ENCODE results near the gene CARS1.

CARS1 gene

GRCh38 chr11:3060436-3061025, 3.3 kb upstream of the CARS1 start:
- no peak for DNase-seq (ENCODE audit: low read depth)

DNA sequence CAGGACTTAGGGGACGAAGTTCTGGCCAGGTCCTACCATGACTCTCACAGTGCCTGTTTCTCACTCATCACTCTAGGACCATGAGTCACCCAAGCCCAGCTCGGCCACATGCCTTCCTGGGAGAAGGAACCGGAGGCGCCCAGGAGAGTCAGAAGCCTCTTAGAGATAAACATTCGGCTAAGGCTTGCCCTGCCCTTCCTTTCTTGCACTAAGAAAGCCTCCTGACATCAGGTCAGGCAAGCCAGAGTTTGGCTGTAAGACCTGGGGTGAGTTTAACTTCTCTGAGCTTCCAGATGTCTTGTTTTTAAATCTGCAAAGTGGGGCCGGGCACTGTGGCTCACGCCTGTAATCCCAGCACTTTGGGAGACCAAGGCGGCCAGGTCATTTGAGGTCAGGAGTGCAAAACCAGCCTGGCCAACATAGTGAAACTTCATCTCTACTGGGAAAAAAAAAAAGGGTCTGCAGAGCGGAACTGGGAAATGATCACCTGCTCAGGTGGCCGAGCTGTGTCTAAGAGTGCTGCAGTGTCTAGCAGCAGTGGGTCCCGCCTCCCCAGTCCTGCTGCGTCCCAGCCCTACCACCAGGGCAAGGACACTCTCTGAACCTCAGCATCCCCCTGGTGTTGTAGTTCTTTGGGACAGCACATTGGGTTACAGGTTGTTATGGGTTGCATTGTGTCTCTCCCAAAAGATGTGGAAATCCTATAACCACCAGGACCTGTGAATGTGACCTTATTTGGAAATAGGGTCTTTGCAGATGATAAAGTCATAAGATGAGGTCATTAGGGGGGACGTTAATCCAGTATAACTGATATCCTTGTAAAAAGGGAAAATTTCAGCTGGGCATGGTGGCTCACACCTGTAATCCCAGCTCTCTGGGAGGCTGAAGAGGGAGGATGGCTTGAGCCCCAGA, 1.8 kb upstream of the CARS1 start:
- DNase-seq (ENCODE audit: low read depth): no peak

- peak; percentile 5 for DNase-seq (ENCODE audit: low read depth)
Observed at GRCh38 chr11:3056296-3057068, 741 bp downstream of the CARS1 start.

DNA sequence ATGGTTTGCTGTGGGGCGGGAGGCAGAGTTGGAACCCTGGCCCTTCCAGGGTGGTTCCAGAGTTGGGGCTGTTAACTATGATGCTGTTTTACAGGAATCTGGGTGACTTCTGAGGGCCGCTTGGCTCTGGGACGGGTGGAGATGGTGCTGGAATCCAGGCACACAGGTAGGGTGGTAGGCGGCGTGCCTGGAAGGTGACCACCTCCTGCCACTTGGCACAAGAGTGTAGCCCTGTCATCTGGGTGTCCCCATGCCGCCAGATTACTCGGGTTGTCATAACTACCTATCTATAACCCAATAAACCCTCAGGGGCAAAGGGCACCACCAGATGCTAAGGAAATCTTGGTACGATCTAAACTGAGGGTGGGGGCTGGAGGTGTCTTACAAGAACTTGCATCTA, 1.3 kb downstream of the CARS1 start:
- no peak for DNase-seq (ENCODE audit: low read depth)

GRCh38 chr11:3052567-3052966, 4.7 kb downstream of the CARS1 start:
- no peak for DNase-seq (ENCODE audit: low read depth)

DNA sequence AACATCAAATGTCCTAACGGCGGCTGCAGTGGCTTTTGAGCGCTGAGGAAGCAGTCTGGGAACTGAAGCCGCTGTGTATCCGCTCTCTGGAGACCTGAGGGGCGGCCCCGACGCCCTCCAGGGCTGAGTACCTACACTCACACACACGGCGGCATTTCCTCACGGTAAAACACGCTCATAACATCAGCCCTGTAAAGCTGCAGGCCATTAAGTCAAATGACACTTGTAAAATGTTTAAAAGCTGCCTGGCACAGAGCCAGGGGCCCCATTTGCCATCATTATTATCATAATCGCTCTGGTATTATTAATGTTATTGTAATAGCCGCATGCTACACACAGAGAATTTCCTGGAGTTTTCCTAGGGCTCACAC, 5.1 kb downstream of the CARS1 start:
- no peak for DNase-seq (ENCODE audit: low read depth)

DNA sequence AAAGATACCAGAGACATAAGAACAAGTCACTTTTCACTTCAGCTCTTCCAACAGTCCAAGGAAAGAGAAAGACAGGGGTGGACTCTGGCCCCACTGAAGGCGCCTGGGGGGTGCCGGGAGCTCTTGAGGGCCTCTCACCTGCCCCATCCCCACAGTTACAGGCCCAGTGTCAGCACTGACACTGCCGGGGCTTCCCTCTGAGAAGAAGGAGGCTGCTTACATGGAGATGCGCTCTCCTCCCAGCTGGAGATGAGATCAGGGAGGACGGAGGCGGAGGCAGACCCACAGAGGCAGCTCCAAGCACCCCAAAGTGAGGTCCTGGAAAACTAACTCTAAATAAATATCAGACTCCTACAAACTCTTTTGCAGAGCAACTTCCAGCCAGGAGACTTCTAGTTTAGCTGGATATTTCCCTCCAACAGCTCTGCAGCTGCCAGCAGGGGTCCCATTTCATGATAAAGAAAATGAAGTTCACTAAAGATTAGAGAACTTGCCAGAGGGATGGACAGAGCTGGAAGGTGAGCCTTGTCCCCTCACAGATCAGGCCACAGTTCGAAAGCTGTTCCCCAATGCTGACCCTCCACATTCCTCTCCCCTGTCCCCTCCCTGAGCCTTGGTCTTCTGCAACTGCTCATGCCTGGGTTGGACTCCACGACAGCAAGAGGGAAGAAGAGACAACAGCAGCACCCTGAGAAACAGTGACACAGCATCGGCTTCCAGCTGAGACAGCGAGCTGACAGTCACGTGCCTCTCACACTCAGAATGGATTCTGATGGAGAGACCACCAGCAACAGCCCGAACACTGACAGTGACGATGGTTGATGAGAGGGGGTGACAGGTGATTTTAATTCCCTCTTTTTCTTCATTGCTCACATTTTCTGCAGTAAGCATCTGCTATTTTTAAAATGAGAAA, 5.8 kb downstream of the CARS1 start:
- DNase-seq (ENCODE audit: low read depth): no peak

- DNase-seq (ENCODE audit: low read depth): no peak
Observed at GRCh38 chr11:3050386-3051195, 6.6 kb downstream of the CARS1 start.

DNA sequence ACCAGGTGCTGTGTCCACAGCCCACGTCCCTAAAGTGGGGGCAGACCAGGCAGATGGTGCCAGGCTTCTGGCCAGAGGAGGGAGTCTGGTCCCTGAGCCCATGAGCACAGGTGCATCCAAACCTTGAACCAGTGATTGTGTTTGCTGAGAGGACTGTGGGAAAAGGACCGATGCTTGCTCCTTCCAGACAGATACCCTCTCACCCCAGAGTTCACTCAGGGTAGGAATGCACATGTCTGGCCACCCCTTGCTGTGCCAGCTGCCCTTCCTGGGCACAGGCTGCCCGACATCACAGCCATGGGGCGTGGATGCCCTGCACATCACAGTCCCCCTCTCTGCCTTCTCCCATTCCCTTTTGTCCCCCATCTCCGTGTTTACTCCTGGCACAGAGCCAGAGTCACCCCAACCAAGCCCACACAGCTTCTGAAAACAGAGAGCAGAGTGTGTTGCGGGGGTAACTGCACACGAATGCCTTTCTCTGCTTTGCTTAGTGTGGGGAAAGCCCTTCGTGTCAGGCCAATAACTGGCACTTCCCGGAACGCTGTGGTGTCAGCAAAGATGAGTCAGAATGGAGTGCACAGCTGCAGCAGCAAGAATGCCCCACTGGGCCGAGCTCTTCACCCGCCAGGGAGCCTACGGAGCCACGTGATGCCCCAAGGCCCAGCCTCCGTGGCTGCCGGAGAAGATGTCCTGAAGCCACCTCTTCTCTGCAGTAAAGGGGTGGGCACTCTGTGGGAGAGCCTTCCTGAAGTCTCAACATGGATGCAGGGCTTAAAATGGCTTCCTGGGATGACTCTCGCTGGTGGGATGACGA, 7.6 kb downstream of the CARS1 start:
- DNase-seq (ENCODE audit: low read depth): peak; percentile 57

DNA sequence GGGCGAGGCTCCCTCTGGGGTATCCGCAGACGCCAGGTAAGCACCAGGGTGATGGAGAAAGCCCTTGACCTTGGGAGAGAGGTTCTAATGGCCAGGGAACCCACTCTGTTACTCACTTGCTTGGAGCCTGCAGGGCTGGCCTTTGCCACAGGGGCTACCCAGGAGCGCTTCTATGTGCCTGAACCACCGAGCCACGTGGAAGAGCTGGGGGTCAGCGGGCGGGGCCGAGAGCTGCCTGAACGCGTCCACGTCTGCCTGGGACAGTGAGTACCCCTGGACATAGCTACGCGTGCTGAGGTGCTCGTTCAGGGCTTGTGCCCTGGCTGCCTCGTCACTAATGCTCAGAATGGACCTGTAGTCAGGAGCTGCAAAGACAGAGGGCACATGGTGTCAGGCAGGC, 9.6 kb downstream of the CARS1 start:
- no peak for DNase-seq (ENCODE audit: low read depth)

DNA sequence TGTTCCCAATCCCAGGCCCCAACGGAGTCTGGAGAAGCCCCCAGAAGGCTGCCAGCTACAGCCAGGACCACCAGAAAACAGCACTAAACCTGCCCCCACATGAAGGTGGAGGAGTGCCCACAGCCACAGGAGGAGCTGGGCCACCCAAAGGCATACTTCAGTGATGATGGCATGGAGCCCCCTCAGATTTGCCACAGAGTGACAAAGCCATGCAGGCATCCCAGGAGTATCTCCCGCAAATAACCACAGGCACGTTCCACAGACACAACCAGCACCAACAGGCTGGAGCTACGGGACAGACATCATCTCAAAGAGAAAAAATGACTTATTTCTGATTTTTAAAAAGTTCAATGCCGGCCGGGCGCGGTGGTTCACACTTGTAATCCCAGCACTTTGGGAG, 10.6 kb downstream of the CARS1 start:
- no peak for DNase-seq (ENCODE audit: low read depth)

GRCh38 chr11:3046190-3046589, 11.0 kb downstream of the CARS1 start:
- DNase-seq (ENCODE audit: low read depth): no peak

- no peak for DNase-seq (ENCODE audit: low read depth)
Observed at GRCh38 chr11:3044915-3045314, 12.3 kb downstream of the CARS1 start.

DNA sequence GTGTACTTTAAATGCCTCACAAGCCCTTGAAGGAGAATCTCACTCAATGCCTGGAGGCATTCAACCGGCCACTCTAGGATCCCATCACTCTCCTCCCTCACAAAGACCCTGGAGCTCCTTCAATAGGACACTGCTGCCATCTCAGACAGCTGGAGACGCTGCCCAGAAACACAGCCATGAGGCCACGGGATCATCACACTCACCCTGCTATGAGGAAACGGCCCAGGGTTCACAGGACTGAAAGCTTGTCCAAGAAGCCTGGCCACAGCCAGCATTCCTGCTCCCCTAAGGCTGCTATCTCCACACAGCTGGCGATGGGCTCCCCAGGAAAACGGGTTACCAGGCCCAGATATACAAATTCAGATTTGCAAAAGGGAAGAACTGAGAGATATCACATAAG, 13.2 kb downstream of the CARS1 start:
- DNase-seq (ENCODE audit: low read depth): no peak

DNA sequence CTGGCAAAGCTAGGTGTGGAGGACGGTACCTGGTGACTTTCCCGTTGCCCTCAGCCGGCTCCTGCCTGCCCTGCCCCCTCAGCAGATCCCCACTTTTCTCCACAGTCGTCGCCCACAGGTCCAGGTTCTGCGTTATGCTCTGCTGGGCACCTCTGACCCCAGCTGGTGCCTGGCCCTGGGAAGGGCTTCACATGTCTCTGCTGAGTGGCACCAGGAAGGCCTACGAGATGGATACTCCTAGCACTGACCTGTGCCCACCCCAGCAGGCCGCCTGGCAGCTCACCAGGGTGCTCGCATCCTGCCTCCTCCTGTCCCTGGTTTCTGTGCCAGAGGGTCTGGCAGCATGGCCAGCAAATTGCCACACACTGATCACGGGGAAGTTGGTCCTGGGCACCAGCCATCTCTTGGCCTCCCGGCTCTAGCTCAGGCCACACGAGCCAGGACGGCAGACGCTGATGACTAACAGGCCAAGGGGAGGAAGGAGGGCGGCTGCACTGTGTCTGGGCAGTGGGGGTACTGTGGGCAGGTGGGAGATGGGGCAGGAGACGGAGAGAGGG, 13.8 kb downstream of the CARS1 start:
- DNase-seq (ENCODE audit: low read depth): no peak

GRCh38 chr11:3042496-3043314, 14.5 kb downstream of the CARS1 start:
- no peak for DNase-seq (ENCODE audit: low read depth)

- DNase-seq (ENCODE audit: low read depth): no peak
Observed at GRCh38 chr11:3041699-3042441, 15.4 kb downstream of the CARS1 start.

DNA sequence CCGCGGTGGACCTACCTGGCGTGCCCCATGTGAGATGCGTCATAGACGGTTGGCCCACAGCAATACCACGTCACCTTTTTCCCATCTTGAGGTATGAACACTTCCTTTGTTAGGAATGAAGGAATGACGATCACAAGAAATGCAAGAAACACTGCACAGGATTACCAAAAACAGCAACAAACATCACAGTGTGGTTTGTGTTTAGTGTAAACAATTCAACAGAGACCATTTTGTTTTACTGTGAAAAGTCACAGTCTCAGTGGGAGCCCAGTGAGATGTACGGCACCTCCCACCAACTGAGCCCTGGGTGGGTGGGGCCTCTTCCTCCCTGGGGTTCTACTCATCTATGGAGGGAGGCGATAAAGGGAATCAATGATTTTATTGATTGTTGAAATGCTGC, 16.3 kb downstream of the CARS1 start:
- no peak for DNase-seq (ENCODE audit: low read depth)
